Effector CD4-positive, alpha-beta T cell (primary cell): ENCODE measurements around the gene PPP3CB.
"Not testable (repeated sequence)": the region's sequence is repeated elsewhere in the genome, so short reads cannot be mapped to it uniquely, and the experiment has no call there.

ENCODE experiments used
- DNase-seq: peaks from one replicate; pipeline ENCODE4 v3.0.0-alpha.2; 2020

Gene PPP3CB

DNA sequence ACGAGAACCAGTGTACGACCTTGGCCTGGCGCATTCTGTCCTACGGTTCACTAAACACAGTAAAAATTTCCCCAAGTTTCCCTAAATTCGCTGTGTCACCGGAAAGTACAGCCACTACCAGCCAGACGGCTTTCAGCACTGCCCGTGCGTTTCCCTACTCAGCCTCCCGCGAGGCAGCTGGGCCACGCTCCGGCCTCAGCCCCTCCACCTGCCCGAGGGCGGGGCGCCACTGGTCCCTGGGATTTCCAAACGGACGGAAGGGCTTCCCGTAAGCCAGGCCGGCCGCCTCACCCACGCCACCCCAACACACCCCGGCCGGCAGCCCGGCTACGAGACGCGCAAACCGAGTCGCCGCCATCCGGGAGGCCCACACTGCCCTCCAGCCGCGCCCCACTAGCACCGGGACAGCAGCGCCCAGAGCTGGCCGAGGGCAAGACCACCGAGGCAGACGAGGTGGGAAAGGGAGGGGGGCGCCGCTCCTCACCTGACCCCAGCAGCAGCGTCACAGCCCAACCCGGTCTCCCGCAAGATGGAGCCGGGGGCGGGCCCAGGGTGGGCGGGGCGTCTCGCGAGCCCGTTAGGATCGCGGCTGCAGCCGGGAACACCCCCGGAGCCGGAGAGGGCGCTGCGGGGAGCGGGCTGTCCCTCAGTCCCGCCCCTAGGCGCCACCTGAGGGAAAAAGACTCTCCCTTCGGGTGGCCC lies 82.1 kb downstream of the PPP3CB start, which contains the start of gene ANXA7:
ANXA7 (minus strand) TSS at position 531 of the 702 bp plus-strand sequence. CDS start 13,202 bp downstream, outside the sequence.
- DNase-seq: peak; percentile 93

DNA sequence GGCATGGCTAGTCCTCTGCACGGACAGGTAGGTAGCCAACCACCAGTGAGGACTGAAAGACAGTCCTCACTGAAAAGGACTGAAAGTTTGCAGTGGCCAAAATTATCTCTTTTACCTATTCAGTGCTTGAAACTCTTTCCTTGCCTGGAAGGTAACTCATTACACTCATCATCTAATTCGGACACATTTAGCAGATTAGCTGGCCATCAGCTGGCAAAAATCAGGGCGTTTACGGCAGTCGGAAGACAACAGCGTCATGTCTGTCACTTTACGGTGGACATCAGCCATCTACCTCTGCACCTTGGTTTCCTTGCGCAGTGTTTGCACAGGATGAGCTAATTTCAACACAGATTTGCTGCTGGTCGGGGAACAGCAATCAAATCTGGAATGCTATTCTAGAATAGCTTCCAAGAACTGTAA lies 82.7 kb downstream of the PPP3CB start:
- no peak for DNase-seq

DNA sequence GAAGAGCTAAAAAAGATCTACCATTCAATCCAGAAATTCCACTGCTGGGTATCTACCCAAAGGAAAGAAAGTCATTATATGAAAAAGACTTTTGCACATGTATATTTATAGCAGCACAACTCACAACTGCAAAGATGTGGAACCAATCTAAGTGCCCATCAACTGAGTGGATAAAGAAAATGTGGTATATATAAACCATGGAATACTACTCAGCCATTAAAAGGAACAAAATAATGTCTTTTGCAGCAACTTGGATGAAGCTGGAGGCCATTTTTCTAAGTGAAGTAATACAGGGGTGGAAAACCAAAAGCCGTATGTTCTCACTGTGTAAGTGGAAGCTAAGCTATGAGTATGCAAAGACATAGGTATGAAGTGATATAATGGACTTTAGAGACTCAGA lies 84.9 kb downstream of the PPP3CB start:
- no peak for DNase-seq

DNA sequence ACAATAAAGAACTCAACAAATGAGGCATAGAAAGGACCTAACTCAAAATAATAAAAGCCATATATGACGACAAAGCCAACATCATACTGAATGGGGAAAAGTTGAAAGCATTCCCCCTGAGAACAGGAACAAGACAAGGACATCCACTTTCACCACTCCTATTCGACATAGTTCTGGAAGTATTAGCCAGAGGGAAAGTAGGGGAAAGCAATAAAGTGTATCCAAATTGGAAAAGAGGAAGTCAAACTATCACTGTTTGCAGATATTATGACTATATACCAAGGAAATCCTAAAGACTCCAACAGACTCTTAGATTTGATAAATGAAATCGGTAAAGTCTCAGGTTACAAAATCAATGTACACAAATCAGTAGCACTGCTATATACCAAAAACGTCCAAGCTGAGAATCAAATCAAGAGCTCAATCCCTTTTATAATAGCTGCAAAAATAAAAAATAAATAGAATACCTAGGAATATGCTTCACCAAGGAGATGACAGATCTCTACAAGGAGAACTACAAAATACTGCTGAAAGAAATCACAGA lies 86.8 kb downstream of the PPP3CB start:
- DNase-seq: no peak

DNA sequence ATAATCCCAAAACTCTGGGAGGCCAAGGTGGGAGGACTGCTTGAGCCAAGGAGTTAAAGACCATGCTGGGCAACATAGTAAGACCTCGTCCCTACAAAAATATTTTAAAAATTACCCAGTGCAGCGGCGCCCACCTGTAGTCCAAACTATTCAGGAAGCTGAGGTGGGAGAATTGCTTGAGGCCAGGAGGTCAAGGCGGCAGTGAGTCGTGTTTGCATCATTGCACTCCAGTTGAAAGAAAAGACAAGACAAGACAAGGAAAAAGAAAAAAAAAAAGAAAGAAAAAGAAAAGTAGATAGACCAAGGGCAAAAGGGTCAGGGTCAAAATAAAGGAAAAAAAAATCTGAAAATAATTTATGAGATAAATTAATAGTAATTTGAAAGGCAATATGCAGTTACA lies 87.8 kb downstream of the PPP3CB start:
- no peak for DNase-seq

DNA sequence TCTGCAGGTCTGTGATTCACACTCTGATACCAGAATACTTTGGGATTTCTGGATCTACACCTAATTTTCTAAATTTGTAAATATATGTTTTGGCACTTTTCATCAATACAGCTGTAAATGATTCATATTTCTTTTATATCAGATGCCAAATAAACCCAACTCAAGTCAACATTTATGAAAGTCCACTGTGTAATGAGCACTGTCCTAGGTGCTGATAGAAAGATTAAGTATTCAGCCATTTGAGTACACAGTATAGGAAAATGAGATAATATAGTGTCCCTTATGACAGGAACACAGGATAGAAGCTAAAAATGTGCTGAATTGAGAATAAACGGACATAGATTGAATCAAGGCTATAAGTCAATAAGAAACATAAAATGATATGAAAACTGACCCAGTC lies 88.3 kb downstream of the PPP3CB start:
- DNase-seq: no peak

DNA sequence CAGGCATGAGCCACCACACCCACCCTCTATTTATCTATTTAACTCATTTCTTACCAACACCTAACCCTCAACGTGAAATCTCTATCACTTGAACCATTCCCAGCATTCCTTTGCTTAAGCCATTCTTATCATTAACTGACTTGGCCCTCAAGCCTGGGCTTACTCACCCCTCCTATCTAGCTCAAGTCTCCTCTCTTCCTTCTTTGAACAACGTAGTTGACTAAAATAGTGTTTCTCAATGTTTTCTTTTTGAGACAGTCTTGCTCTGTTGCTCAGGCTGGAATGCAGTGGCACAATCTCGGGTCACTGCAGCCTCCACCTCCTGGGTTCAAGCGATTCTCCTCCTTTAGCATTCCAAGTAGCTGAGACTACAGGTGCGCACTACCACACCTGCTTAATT lies 89.0 kb downstream of the PPP3CB start:
- DNase-seq: no peak

DNA sequence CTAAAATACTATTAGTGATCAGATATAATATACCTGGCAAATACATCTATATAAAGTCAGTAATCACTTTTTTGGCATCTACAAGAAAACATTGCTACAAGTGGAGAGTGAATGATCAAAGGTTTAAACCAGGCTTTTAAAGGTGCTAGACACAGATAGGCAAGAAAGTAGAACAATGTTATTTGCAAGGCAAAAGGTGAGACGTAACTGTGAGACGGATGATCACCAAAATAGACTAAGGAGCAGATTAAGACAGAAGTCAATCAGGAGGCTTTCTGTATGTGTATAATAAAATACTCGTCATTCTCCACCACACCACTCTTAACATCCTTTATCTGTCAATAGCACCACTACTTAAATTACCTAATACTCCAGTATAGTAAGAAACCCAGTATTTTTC lies 90.3 kb downstream of the PPP3CB start:
- no peak for DNase-seq

DNA sequence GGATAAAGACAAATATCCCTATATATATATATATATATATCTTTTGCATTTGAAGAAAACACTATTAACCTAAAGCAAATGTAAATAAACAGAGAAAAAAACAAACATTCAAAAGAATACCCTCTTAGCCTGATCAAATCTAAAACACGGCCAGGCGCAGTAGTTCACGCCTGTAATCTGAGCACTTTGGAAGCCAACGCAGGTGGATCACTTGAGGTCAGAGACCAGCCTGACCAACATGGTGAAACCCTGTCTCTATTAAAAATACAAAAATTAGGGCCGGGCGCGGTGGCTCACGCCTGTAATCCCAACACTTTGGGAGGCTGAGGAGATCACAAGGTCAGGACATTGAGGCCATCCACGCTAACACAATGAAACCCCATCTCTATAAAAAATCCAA lies 91.1 kb downstream of the PPP3CB start:
- no peak for DNase-seq

DNA sequence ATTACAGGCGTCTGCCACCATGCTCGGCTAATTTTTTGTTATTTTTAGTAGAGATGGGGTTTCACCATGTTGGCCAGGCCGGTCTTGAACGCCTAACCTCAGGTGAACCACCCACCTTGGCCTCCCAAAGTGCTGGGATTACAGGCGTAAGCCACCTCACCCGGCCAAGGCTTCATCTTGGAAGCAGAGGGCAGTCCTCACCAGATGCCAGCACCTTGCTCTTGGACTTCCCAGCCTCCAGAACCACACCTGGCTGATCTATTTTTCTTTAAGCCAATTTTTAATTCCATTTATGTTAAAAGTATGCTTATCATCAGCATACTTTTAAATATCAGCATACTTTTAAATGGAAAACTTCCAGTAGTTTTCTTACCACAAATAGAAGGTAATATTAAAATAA lies 94.2 kb downstream of the PPP3CB start:
- no peak for DNase-seq

DNA sequence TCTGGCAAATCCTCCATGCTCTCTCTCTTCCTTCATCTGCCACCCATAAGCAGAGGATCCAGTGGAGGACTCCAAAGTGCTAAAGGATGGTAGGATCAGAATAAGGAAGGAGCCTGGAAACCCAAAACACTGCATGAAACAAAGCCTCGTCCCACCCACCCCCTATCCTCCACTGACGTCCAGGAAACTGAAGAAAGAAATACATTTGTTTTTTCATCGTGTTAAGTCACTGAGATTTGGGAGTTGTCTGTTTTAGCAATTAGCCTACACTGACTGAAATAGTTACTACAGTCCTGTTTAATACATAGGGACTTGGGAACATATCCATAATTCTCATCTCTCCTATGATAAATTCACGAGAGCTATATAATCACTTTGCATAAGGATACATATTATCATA lies 96.8 kb downstream of the PPP3CB start:
- DNase-seq: no peak

DNA sequence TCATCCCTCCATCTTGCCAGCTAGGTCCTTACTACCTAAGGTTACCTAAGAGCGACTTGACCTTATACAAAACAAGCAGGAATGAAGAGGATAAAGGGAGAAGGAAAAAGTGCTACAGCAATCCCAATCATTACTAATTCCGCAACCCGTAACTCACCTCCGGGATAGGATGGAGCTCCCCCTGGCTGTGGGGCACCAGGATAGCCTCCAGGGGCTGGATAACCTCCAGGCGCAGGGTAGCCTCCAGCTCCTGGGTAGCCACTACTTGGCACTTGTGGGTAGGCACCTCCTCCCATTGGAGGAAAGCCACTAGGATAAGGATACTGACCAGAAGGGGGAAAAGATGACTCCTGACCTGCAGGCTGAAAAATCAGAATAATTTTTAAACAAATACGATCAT lies 97.8 kb downstream of the PPP3CB start:
- no peak for DNase-seq

DNA sequence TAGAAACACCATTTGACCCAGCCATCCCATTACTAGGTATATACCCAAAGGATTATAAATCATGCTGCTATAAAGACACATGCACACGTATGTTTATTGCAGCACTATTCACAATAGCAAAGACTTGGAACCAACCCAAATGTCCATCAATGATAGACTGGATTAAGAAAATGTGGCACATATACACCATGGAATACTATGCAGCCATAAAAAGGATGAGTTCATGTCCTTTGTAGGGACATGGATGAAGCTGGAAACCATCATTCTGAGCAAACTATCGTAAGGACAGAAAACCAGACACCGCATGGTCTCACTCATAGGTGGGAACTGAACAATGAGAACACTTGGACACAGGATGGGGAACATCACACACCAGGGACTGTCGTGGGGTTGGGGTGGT lies 101.5 kb downstream of the PPP3CB start:
- not testable (repeated sequence) for DNase-seq

DNA sequence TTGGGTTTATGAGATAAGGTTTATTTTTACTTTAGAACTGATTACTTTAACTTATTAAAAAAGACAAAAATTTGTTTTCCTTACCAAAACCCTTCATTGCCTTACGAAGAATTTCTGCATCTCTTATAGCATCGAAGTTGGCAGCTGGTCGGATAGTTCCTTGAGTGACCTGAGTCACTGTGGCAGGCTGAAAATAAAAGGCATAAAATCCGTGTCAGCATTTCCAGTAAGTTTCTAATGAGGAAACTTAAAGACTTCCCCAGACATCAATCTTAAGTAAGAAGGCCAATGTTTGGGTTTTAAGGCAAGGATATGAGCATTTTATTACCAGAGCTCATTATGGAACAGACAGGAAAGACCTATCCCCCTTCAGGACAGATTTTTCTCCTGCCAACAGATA lies 107.6 kb downstream of the PPP3CB start:
- no peak for DNase-seq

DNA sequence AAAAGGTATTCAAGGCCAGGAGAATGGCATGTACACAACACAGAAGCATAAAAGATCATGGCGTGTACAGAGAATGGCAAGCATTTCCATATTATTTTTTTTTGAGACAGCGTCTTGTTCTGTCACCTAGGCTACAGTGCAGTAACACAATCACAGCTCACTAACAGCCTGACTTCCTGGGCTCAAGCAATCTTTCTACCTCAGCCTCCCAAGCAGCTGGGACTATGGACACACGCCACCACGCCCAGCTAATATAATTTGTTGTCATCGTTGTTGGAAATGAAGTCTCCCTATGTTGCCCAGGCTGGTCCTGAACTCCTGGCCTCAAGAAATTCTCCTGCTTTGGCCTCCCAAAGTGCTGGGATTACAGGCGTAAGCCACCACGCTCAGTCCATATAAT lies 109.2 kb downstream of the PPP3CB start:
- DNase-seq: no peak
